NCI-H510A treated with DMSO at 0.1 percent for 48 hours (cell line): ENCODE measurements around the gene SLAIN2.
A peak's percentile ranks its signal among the peaks of the same experiment; 100 is the strongest.

Source experiments
- DNase-seq: peaks from one replicate; lab custom pipeline; 2025; lab: John Stamatoyannopoulos, UW

SLAIN2 gene

GRCh38 chr4:48370260-48371134 lies 29.2 kb downstream of the SLAIN2 start:
- DNase-seq: peak; percentile 4

GRCh38 chr4:48372272-48372671 lies 30.9 kb downstream of the SLAIN2 start:
- DNase-seq: no peak

- peak; percentile 79 for DNase-seq
These were observed 34.4 kb downstream of the SLAIN2 start for GRCh38 chr4:48375651-48376304.

GRCh38 chr4:48379587-48380180 lies 38.4 kb downstream of the SLAIN2 start:
- no peak for DNase-seq

GRCh38 chr4:48380583-48381167 lies 39.3 kb downstream of the SLAIN2 start:
- no peak for DNase-seq

GRCh38 chr4:48388525-48389154 lies 47.3 kb downstream of the SLAIN2 start:
- DNase-seq: no peak

GRCh38 chr4:48396043-48396442 lies 54.7 kb downstream of the SLAIN2 start:
- no peak for DNase-seq

GRCh38 chr4:48400416-48400815 lies 59.1 kb downstream of the SLAIN2 start:
- DNase-seq: no peak

GRCh38 chr4:48403358-48403757 lies 62.0 kb downstream of the SLAIN2 start:
- DNase-seq: no peak

- no peak for DNase-seq
These were observed 62.5 kb downstream of the SLAIN2 start for GRCh38 chr4:48403779-48404178.

GRCh38 chr4:48405924-48406323 lies 64.6 kb downstream of the SLAIN2 start:
- no peak for DNase-seq

GRCh38 chr4:48409203-48409602 lies 67.9 kb downstream of the SLAIN2 start:
- DNase-seq: no peak

GRCh38 chr4:48410812-48411211 lies 69.5 kb downstream of the SLAIN2 start:
- DNase-seq: no peak

GRCh38 chr4:48420144-48420543 lies 78.8 kb downstream of the SLAIN2 start:
- peak; percentile 84 for DNase-seq

- no peak for DNase-seq
These were observed 79.8 kb downstream of the SLAIN2 start for GRCh38 chr4:48421101-48421500.

- DNase-seq: no peak
These were observed 87.6 kb downstream of the SLAIN2 start for GRCh38 chr4:48428926-48429325.

GRCh38 chr4:48429709-48430474 lies 88.6 kb downstream of the SLAIN2 start:
- DNase-seq: no peak

GRCh38 chr4:48431401-48431800 lies 90.1 kb downstream of the SLAIN2 start:
- DNase-seq: no peak

GRCh38 chr4:48432017-48432416 lies 90.7 kb downstream of the SLAIN2 start:
- no peak for DNase-seq

- DNase-seq: no peak
These were observed 95.0 kb downstream of the SLAIN2 start for GRCh38 chr4:48436318-48436717.

- no peak for DNase-seq
These were observed 98.7 kb downstream of the SLAIN2 start for GRCh38 chr4:48439988-48440387.
